HG03025 (cell line): ENCODE data around the gene ZNF107.
"Not testable (repeated sequence)": the region's sequence is repeated elsewhere in the genome, so short reads cannot be mapped to it uniquely, and the experiment has no call there.

Experiments used
- ATAC-seq: cut with Tn5 transposase; IDR thresholded peaks from one replicate; pipeline ENCODE4 v1.9.1; 2021; ENCODE audit warnings: mild to moderate bottlenecking, moderate library complexity; ENCODE audit not compliant: unreplicated experiment, low FRiP score

The ZNF107 gene

GRCh38 chr7:64642875-64643274 lies 23.1 kb upstream of the ZNF107 start:
- ATAC-seq = no peak

GRCh38 chr7:64643566-64643965 lies 22.4 kb upstream of the ZNF107 start:
- no peak for ATAC-seq

- no peak for ATAC-seq
Measured at GRCh38 chr7:64651203-64651602, 14.7 kb upstream of the ZNF107 start.

- no peak for ATAC-seq
Measured at GRCh38 chr7:64651632-64652165, 14.2 kb upstream of the ZNF107 start.

- ATAC-seq = no peak
Measured at GRCh38 chr7:64653721-64654401, 12.1 kb upstream of the ZNF107 start.

- no peak for ATAC-seq
Measured at GRCh38 chr7:64654796-64655548, 11.0 kb upstream of the ZNF107 start.

- ATAC-seq = no peak
Measured at GRCh38 chr7:64655811-64656210, 10.1 kb upstream of the ZNF107 start.

GRCh38 chr7:64656489-64656888 lies 9.4 kb upstream of the ZNF107 start:
- ATAC-seq = no peak

GRCh38 chr7:64662091-64662490 lies 3.8 kb upstream of the ZNF107 start:
- ATAC-seq = not testable (repeated sequence)

- no peak for ATAC-seq
Measured at GRCh38 chr7:64666663-64667050, 724 bp downstream of the ZNF107 start.

GRCh38 chr7:64667311-64667710 lies 1.4 kb downstream of the ZNF107 start:
- ATAC-seq = no peak

GRCh38 chr7:64672414-64672813 lies 6.5 kb downstream of the ZNF107 start:
- no peak for ATAC-seq

- no peak for ATAC-seq
Measured at GRCh38 chr7:64685091-64685490, 19.2 kb downstream of the ZNF107 start.

GRCh38 chr7:64685741-64686140 lies 19.8 kb downstream of the ZNF107 start:
- ATAC-seq = no peak

GRCh38 chr7:64686493-64687184 lies 20.7 kb downstream of the ZNF107 start:
- no peak for ATAC-seq

- no peak for ATAC-seq
Measured at GRCh38 chr7:64687249-64687648, 21.3 kb downstream of the ZNF107 start.

GRCh38 chr7:64688988-64689387 lies 23.1 kb downstream of the ZNF107 start:
- ATAC-seq = no peak

GRCh38 chr7:64691831-64692230 lies 25.9 kb downstream of the ZNF107 start:
- no peak for ATAC-seq

GRCh38 chr7:64697863-64698262 lies 31.9 kb downstream of the ZNF107 start:
- not testable (repeated sequence) for ATAC-seq

GRCh38 chr7:64706625-64707292 lies 40.8 kb downstream of the ZNF107 start:
- ATAC-seq = no peak

- ATAC-seq = not testable (repeated sequence)
Measured at GRCh38 chr7:64717896-64718295, 52.0 kb downstream of the ZNF107 start.
